ENCODE measurements around the gene KCNMA1. TPM values are rescaled to one million over a fixed set of nuclear protein-coding genes. Genes with fewer than 3 reads are reported as not detected.
A peak's percentile ranks its signal among the peaks of the same experiment; 100 is the strongest.
"Not testable (repeated sequence)": the region's sequence is repeated elsewhere in the genome, so short reads cannot be mapped to it uniquely, and the experiment has no call there.

Gene KCNMA1
- total and polyA plus RNA-seq, 8 donors: 0.92 to 155 (median 54.3) TPM

DNA sequence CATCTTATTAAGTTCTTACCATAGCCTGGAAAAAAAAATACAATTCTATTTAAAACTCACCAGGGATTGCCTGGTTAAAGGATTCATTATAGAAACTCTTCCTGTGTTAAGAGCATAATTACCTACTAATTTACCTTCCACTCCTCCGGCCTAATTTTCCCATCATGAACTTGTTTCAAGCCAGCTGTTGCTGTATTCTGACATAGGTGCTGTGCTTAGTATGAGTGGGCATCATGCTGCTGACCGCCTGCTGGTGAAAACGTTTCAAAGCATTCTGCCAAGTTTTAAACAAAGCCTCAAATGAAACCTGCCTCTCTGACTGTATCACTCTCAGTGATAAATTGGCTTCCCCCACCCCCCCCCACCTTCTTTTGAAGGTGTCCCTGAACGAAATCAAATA is 47.8 kb upstream of the KCNMA1 start:
- H3K4me3 ChIP-seq: no peak overlapping the region
- H3K27ac ChIP-seq: no peak overlapping the region
- 44 to 54% (median 47%) methylated on average over 4 of the region's 4 CpGs for WGBS, 5 donors
- DNase-seq: no peak
- no peaks in the 10 kb centered on the region for H3K36me3 ChIP-seq
- TF ChIP-seq POLR2AphosphoS5 (IDR thresholded peaks at IDR 0.05): no peak
- intact Hi-C loops (cut with DNase I; ENCODE audit: low total_unique reads): no loop called here
- H3K4me1 ChIP-seq: peaks cover 0 to 8% (median 5%) of the 10 kb centered on the region in 4 donors
- H3K27me3 ChIP-seq: no peaks in the 10 kb centered on the region
- no peaks in the 10 kb centered on the region for H3K9me3 ChIP-seq

GRCh38 chr10:77683088-77683432 is 45.5 kb upstream of the KCNMA1 start:
- peak in 1 of 2 donors; percentile 56 for DNase-seq
- not testable (repeated sequence) for H3K27me3 ChIP-seq
- 34 to 57% (median 36%) methylated on average over 8 of the region's 8 CpGs for WGBS, 5 donors

DNA sequence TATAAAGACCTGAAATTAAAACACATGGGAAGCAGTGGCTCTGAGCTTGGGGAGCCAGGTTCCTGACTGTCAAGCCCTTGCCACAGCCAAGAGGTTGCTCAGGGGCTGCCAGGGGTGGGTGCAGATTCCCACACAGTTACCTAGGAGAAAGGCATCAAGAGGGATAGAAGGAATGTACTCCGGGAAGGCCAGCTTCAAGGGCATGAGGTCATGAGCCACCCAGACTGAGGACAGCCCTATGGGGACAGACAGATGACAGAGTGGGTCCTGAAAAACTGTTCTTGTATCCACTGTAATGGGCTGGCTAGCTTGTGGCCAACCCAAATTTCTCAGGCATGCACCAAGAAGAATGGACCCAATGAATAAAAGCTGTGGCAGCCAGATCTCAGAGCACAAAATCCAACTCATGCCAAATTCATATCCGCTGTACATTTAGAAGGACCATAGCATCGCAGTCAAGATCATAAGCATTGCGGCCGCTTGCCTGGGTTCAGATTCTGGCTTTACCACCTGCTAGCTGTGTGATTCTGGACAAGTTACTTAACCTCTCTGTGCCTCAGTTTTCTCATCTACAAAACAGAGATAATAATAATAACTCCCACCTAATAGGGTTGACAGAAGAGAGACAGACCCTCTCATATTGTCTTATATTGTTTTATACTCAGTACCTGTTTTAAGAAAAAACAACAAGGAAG is 44.9 kb upstream of the KCNMA1 start:
- intact Hi-C loops (cut with DNase I; ENCODE audit: low total_unique reads): no loop called here
- Histone ChIP-seq H3K27me3 (no peaks in the 10 kb centered on the region), H3K36me3 (no peaks in the 10 kb centered on the region), H3K9me3 (no peaks in the 10 kb centered on the region), H3K27ac (peak overlapping the region in 1 of 5 donors; percentile 55), H3K4me1 (peaks cover 0 to 8% (median 5%) of the 10 kb centered on the region in 4 donors), H3K4me3 (no peak overlapping the region)
- TF ChIP-seq POLR2A (IDR thresholded peaks at IDR 0.05) (no peak), EP300 (IDR thresholded peaks at IDR 0.05) (no peak), POLR2AphosphoS5 (IDR thresholded peaks at IDR 0.05) (no peak)
- TF ChIP-seq, protein P1, sequence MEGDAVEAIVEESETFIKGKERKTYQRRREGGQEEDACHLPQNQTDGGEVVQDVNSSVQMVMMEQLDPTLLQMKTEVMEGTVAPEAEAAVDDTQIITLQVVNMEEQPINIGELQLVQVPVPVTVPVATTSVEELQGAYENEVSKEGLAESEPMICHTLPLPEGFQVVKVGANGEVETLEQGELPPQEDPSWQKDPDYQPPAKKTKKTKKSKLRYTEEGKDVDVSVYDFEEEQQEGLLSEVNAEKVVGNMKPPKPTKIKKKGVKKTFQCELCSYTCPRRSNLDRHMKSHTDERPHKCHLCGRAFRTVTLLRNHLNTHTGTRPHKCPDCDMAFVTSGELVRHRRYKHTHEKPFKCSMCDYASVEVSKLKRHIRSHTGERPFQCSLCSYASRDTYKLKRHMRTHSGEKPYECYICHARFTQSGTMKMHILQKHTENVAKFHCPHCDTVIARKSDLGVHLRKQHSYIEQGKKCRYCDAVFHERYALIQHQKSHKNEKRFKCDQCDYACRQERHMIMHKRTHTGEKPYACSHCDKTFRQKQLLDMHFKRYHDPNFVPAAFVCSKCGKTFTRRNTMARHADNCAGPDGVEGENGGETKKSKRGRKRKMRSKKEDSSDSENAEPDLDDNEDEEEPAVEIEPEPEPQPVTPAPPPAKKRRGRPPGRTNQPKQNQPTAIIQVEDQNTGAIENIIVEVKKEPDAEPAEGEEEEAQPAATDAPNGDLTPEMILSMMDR (IDR thresholded peaks at IDR 0.05): no peak
- 85 to 94% (median 90%) methylated on average over 5 of the region's 5 CpGs for WGBS, 5 donors
- no peak for DNase-seq

More at GRCh38 chr10:77683088-77683432, 45.5 kb upstream of the KCNMA1 start:
- H3K27ac ChIP-seq: peak overlapping the region in 1 of 5 donors; percentile 55
- H3K36me3 ChIP-seq; intact Hi-C loops (cut with DNase I; ENCODE audit: low total_unique reads); H3K4me1 ChIP-seq; H3K9me3 ChIP-seq; H3K4me3 ChIP-seq: not testable (repeated sequence)

- H3K4me3 ChIP-seq: no peak overlapping the region
- no peaks in the 10 kb centered on the region for H3K36me3 ChIP-seq
- H3K27ac ChIP-seq: no peak overlapping the region
- DNase-seq: no peak
- intact Hi-C loops (cut with DNase I; ENCODE audit: low total_unique reads): no loop called here
- H3K4me1 ChIP-seq: peaks cover 0 to 8% (median 5%) of the 10 kb centered on the region in 4 donors
- H3K27me3 ChIP-seq: no peaks in the 10 kb centered on the region
- H3K9me3 ChIP-seq: no peaks in the 10 kb centered on the region
- 71 to 89% (median 79%) methylated on average over 6 of the region's 6 CpGs for WGBS, 5 donors
- TF ChIP-seq POLR2A (IDR thresholded peaks at IDR 0.05) (no peak), POLR2AphosphoS5 (IDR thresholded peaks at IDR 0.05) (no peak), EP300 (IDR thresholded peaks at IDR 0.05) (no peak)
- TF ChIP-seq, protein P1 (IDR thresholded peaks at IDR 0.05): no peak
Measured at GRCh38 chr10:77681839-77682238, 44.2 kb upstream of the KCNMA1 start.

DNA sequence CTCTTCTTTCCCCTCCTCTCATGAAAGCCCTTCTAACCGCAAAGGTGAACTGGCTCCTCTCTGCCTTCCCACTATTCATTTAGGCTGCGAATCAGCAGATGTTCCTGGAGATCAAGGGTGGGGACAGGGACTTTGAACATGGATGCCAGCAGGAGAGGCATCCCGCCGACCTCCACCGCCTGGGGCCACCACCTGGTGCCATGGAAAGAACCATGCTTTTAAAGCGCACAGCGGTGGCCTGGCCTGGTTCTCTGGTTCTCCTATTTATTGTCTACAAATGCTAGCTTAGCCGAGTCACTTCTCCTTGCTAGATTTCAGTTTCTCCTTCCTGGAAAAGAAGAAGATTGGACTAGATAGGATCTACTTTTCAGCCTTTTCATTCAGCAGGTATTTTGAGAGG is 43.2 kb upstream of the KCNMA1 start:
- Histone ChIP-seq H3K27ac (no peak overlapping the region), H3K4me1 (peaks cover 0 to 8% (median 5%) of the 10 kb centered on the region in 4 donors), H3K4me3 (no peak overlapping the region), H3K27me3 (no peaks in the 10 kb centered on the region), H3K9me3 (no peaks in the 10 kb centered on the region), H3K36me3 (no peaks in the 10 kb centered on the region)
- TF ChIP-seq, protein P1 (IDR thresholded peaks at IDR 0.05): no peak
- TF ChIP-seq POLR2AphosphoS5 (IDR thresholded peaks at IDR 0.05) (no peak), EP300 (IDR thresholded peaks at IDR 0.05) (no peak), POLR2A (IDR thresholded peaks at IDR 0.05) (no peak)
- DNase-seq: no peak
- 83 to 95% (median 92%) methylated on average over 8 of the region's 8 CpGs for WGBS, 5 donors
- intact Hi-C loops (cut with DNase I; ENCODE audit: low total_unique reads): no loop called here
